ENCODE data around the gene ADGRL2.

GRCh38 chr1:81846630-81847029, 45.9 kb downstream of the ADGRL2 start:
- TF ChIP-seq CTCF (conservative IDR thresholded peaks at IDR 0.05; ENCODE audit: low read depth, low read length) (no peak), CHD1 (IDR thresholded peaks at IDR 0.05; ENCODE audit: low read depth, low read length) (no peak), MAFK (IDR thresholded peaks at IDR 0.05; ENCODE audit: low read depth, low read length) (no peak), POLR2A (IDR thresholded peaks at IDR 0.05; ENCODE audit: low read depth, low read length) (no peak), CEBPB (IDR thresholded peaks at IDR 0.05; ENCODE audit: low read depth, low read length) (no peak), BHLHE40 (IDR thresholded peaks at IDR 0.05; ENCODE audit: low read depth, low read length) (no peak), RFX5 (IDR thresholded peaks at IDR 0.05; ENCODE audit: low read depth, low read length) (no peak)

Measured in IMR-90 (cell line).